ENCODE results near the gene SNX20.

- TF ChIP-seq CTCF (IDR thresholded peaks at IDR 0.05; ENCODE audit: insufficient read depth, low read depth, low read length), result no peak
- TF ChIP-seq EZH2 (IDR thresholded peaks at IDR 0.05; ENCODE audit: insufficient read depth, low read length), result no peak
These were observed 21.6 kb upstream of the SNX20 start for GRCh38 chr16:50702725-50703124.

Measured in astrocyte (in vitro differentiated cells and primary cell).